Progenitor cell of endocrine pancreas (in vitro differentiated cells): ENCODE data around the gene DDX31. TPM values are rescaled to one million over a fixed set of nuclear protein-coding genes. Genes with fewer than 3 reads are reported as not detected.

ENCODE experiments used
- DNase-seq: peaks from one replicate; pipeline ENCODE4 v3.0.0; 2021; ENCODE audit warnings: low spot score; ENCODE audit not compliant: unreplicated experiment
- H3K27ac Mint-ChIP-seq: 2 replicates; pipeline ENCODE4 v1.8.0; 2021; ENCODE audit warnings: mild to moderate bottlenecking, moderate library complexity, mixed read lengths
- H3K27me3 Mint-ChIP-seq: 2 replicates; pipeline ENCODE4 v1.8.0; 2021; ENCODE audit warnings: mixed read lengths
- H3K36me3 Mint-ChIP-seq: 2 replicates; pipeline ENCODE4 v1.8.0; 2022; ENCODE audit warnings: mixed read lengths; ENCODE audit not compliant: insufficient read depth
- H3K4me1 Mint-ChIP-seq: 2 replicates; pipeline ENCODE4 v1.8.0; 2021; ENCODE audit warnings: low read depth, mixed read lengths
- H3K4me3 Mint-ChIP-seq: 2 replicates; pipeline ENCODE4 v1.8.0; 2021; ENCODE audit warnings: low read depth, mild to moderate bottlenecking, moderate library complexity, mixed read lengths
- H3K9me3 Mint-ChIP-seq: 2 replicates; pipeline ENCODE4 v1.8.0; 2021; ENCODE audit warnings: low read depth, mixed read lengths
- total RNA-seq: library from RNA; stranded (reverse); gene quantifications from 2 replicates; pipeline ENCODE4 v1.2.1, GENCODE V29; 2021
- TF ChIP-seq, protein P1 (sequence below): fragments of 200-600 bp; sonication (generic); IDR thresholded peaks from one replicate; pipeline ENCODE4 v1.5.0; 2021; ENCODE audit warnings: antibody characterized with exemption, mild to moderate bottlenecking; ENCODE audit not compliant: unreplicated experiment

The DDX31 gene
- total RNA-seq, 1 donor from 2014 or later, result 16.7 TPM

DNA sequence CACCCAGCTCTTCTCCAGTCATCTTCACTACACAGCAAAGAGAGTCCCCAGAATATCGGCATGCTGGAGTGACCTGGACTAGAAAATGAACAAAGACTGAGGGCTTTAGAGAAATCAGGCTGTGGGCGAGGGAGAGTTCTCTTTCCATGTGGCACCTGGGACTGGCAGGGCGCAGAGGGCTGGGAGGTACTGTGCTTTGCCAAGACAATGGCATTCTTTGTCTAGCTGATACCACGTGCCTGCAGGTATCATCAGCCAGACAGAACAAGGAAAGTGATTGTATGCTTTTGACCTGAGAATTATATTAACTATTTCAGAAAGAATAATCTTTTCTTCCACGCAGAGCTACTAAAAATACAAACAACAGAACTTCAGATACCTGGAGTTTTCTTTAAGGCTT lies 30.5 kb downstream of the DDX31 start:
- H3K4me3 Mint-ChIP-seq, result no peak overlapping the region
- TF ChIP-seq, protein P1, sequence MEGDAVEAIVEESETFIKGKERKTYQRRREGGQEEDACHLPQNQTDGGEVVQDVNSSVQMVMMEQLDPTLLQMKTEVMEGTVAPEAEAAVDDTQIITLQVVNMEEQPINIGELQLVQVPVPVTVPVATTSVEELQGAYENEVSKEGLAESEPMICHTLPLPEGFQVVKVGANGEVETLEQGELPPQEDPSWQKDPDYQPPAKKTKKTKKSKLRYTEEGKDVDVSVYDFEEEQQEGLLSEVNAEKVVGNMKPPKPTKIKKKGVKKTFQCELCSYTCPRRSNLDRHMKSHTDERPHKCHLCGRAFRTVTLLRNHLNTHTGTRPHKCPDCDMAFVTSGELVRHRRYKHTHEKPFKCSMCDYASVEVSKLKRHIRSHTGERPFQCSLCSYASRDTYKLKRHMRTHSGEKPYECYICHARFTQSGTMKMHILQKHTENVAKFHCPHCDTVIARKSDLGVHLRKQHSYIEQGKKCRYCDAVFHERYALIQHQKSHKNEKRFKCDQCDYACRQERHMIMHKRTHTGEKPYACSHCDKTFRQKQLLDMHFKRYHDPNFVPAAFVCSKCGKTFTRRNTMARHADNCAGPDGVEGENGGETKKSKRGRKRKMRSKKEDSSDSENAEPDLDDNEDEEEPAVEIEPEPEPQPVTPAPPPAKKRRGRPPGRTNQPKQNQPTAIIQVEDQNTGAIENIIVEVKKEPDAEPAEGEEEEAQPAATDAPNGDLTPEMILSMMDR, result no peak
- DNase-seq, result no peak
- no peaks in the 10 kb centered on the region for H3K27me3 Mint-ChIP-seq
- peaks cover 20% of the 10 kb centered on the region for H3K36me3 Mint-ChIP-seq
- no peak overlapping the region for H3K27ac Mint-ChIP-seq
- H3K4me1 Mint-ChIP-seq, result peaks cover 11% of the 10 kb centered on the region
- H3K9me3 Mint-ChIP-seq, result no peaks in the 10 kb centered on the region

DNA sequence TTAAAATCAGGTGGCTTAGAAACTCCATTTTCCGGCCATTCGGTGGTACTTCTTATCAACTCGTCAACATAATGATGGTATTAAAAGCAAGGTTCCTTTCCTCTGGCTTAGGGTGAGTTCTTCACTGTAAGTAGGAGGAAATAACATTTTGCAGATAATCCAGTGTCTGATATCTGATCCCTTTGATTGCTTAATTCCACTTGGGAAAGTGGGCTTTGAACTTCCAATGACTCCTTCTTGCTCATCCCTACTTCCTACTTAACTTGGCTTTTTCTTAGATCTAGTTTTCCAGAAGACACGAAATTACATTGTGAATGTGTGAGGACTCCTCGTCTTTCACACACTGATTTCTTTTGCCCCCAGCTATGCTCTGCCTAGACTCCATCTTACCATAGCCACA lies 31.5 kb downstream of the DDX31 start:
- Mint-ChIP-seq H3K4me1 (peaks cover 11% of the 10 kb centered on the region), H3K27ac (no peak overlapping the region), H3K4me3 (no peak overlapping the region), H3K27me3 (no peaks in the 10 kb centered on the region), H3K36me3 (peaks cover 12% of the 10 kb centered on the region), H3K9me3 (no peaks in the 10 kb centered on the region)
- TF ChIP-seq, protein P1, result no peak
- DNase-seq, result no peak

DNA sequence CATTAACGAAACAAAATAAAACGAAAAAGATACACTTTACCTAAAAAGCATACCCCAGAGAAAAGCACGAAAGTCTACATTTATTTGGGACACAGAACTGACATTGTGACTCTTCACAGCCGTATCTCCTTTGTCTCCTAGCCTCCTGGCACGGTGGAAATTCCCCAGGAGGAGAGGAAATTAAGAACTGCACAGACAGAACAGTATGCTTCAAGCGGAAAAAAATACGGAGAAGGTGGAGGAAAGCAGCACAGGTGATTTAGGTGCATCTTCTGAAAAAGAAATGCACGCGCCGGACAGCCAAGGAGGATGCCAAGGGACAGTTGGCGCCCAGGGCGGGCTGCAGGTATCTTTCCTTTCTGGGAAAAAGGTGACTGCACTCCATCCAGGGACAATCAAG lies 32.0 kb downstream of the DDX31 start:
- peaks cover 13% of the 10 kb centered on the region for H3K4me1 Mint-ChIP-seq
- peak overlapping the region; percentile 17 for H3K27ac Mint-ChIP-seq
- H3K9me3 Mint-ChIP-seq, result no peaks in the 10 kb centered on the region
- TF ChIP-seq, protein P1, result no peak
- H3K27me3 Mint-ChIP-seq, result no peaks in the 10 kb centered on the region
- DNase-seq, result no peak
- H3K36me3 Mint-ChIP-seq, result peaks cover 10% of the 10 kb centered on the region
- H3K4me3 Mint-ChIP-seq, result no peak overlapping the region

DNA sequence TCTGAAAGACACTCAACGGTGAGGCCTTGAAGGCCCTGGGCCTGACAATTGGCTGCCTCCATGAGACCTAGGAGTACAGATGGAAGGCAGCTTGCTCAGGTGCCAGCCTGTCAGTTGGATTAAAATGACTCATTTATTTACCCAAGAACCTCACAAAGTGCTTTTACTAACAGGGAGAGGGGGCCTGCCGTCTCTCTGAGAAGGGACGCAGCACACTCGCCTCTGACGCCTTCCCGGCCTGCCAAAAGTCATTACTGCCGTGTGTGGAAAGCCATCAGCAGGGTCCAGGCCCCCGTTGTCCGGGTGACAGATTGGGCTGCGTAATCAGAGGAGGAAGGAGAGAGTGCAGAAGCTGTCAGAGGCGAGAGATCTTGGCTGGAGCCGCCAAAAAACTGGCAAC lies 32.4 kb downstream of the DDX31 start:
- TF ChIP-seq, protein P1, result no peak
- DNase-seq, result no peak
- H3K27me3 Mint-ChIP-seq, result no peaks in the 10 kb centered on the region
- no peak overlapping the region for H3K4me3 Mint-ChIP-seq
- no peaks in the 10 kb centered on the region for H3K9me3 Mint-ChIP-seq
- H3K36me3 Mint-ChIP-seq, result peaks cover 10% of the 10 kb centered on the region
- H3K4me1 Mint-ChIP-seq, result peaks cover 16% of the 10 kb centered on the region
- H3K27ac Mint-ChIP-seq, result peak overlapping the region; percentile 75

DNA sequence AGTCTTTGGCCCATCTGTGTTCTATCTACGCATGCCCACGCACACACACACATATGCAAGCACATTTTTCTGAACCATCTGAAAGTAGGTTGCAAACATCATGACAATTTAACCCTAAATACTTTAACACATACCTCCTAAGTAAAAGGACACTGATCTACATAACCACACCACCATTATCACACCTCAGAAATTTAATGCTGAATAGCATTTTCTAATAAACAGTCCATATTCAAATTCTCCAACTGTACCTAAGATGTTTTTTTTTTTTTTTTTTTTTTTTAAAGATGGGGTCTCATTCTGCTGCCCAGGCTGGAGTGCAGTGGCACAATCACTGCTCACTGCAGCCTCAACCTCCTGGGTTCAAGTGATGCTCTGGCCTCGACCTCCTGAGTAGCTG lies 35.5 kb downstream of the DDX31 start:
- Mint-ChIP-seq H3K4me1 (peaks cover 15% of the 10 kb centered on the region), H3K9me3 (no peaks in the 10 kb centered on the region), H3K4me3 (no peak overlapping the region), H3K36me3 (peaks cover 10% of the 10 kb centered on the region), H3K27me3 (no peaks in the 10 kb centered on the region), H3K27ac (no peak overlapping the region)
- TF ChIP-seq, protein P1, result no peak
- DNase-seq, result no peak
